Femur (tissue), 1 donor: ENCODE data around the gene SMG6.

Source experiments
- DNase-seq: peaks from one replicate; pipeline ENCODE4 v3.0.0-alpha.2; 2017

SMG6 gene

DNA sequence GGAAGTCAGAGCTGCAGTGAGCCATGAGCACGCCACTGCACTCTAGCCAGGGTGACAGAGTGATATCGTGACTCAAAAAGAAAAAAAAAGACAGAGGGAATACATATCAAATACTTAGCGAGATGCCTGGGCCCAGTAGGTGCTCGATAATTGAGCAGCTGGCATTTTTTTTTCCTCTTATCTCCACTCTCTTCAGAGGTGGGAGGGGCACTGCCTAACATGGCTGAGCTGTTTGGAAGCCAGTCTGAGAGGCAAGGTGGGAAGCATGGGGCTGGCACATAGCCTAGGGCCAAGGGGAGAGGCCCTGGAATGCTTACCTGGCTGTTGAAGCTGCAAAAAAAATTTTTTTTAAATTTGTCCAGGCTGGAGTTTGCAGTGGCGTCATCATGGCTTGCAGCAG, 210.2 kb downstream of the SMG6 start:
- DNase-seq: no peak

DNA sequence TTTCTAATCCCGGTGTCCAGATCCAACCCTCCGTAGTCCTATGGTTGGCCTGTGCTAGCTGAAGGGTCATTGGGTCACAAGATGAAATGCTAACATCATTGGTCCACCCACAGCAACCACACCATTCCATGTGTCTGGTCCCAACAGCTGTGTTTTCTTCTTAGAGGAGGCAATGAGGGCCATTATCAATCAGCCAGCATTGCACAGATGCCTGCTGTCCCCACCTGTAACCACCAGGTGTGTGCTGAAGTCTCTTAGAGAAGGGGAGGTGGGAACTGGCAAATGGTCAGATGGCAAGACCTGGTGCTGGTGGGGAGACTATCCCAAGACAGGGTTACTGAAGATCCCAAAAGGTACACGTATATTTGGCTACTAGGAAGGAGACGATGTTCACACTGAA, 211.3 kb downstream of the SMG6 start:
- DNase-seq: no peak

- peak; percentile 90 for DNase-seq
These were observed 212.6 kb downstream of the SMG6 start for GRCh38 chr17:2090804-2091534.

DNA sequence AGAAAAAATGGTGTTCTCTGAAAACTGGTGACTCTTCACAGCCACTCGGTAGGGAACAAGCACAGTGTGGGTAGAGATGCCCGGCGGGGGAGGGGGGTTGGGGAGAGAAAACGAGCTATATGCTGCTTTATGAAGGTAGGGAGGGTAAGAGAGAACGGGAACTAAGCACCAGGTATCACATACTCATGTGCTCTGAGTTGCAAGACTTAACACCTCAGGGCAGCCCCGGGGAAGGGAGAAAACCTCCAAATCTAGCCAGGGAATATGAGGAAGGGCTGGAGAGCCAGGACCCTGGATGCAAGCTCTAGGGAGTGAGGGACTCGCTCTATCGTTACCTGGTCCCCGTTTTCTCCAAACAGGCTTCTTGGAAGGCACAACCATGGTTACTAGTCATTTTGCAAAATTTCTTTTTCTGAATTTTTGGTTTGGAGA, 213.4 kb downstream of the SMG6 start:
- DNase-seq: no peak

DNA sequence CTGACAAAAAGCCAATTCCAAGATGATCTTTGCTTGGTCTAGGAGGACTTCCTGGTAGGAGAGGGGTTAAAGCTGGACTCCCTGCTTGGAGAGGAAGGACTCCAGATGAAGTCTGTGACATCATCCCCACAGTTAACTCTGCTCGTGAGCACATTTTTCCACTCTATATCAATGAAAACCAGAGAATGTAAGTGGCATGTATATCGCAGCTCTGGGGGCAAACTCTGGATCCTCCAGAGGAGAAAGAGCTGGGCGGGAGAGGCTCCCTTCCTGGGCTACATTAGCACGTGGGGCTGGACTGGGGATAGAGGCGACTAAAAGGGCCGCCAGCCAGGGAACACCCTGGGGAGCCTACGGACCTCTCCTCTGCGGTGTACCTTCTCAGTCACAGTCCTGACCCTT, 214.6 kb downstream of the SMG6 start:
- peak; percentile 64 for DNase-seq

DNA sequence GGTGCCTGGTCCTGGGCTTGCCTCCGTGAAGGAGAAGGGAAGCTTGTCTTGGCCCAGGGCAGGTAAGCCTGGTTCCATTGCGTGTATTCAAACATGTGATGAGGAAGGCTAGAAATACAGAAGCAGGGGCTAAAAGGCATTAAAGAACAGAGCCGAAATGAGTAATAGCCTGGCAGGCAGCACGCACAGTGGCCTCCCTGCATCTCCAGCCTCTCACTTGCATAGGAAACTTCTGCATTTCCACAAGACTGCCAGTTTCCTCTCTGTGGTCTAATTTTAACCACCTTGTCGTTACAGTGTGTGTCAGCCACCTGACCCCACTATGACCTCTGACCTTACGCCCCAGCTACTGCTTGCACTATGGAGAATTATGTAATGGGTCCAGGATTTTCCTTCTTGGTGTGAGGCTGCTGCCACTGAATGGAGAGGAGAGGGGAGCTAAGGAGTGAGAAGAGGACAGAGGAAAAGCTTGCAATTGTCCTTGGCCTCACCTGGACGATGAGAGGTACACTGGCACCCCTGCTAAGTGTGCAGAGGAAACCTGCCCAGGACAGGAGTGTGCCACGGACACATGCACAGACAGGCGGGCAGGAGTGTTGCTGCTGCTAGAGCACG, 215.9 kb downstream of the SMG6 start:
- peak; percentile 79 for DNase-seq

DNA sequence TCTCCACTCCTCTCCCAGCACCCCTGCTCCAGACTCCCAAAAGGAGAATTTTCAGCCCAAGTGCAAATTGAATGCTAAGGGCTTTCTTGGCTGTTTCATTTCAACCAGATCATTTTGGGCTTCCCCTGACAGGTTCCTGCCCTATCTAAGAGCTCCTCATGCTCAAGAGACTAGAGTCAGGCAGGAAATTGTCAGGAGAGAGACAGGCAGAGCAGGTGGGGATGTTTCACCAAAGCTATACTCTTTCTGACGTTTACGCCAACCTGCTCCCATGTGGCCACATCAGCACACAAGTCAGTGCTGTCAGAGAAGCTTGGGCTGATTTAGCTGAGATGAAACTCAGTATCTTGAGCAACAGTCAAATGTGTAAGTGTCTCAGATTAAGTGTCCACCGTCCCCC, 217.3 kb downstream of the SMG6 start:
- no peak for DNase-seq

DNA sequence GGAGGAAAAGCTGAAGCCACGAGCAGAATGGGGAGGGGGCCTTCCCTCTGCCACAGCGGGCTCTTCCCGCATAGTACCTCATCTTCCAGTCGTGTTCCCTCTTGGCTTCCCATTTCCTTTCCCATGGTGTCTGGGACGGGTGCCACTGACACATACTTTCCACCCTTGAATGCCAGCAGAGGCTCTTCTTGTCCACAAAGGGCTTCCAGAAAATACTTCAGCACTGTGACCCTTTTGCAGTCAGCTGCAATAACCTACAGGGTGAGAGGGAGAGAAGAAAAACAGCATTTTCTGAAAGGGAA, 218.0 kb downstream of the SMG6 start:
- DNase-seq: peak; percentile 88

GRCh38 chr17:2084766-2085647, 218.6 kb downstream of the SMG6 start:
- peak; percentile 87 for DNase-seq

DNA sequence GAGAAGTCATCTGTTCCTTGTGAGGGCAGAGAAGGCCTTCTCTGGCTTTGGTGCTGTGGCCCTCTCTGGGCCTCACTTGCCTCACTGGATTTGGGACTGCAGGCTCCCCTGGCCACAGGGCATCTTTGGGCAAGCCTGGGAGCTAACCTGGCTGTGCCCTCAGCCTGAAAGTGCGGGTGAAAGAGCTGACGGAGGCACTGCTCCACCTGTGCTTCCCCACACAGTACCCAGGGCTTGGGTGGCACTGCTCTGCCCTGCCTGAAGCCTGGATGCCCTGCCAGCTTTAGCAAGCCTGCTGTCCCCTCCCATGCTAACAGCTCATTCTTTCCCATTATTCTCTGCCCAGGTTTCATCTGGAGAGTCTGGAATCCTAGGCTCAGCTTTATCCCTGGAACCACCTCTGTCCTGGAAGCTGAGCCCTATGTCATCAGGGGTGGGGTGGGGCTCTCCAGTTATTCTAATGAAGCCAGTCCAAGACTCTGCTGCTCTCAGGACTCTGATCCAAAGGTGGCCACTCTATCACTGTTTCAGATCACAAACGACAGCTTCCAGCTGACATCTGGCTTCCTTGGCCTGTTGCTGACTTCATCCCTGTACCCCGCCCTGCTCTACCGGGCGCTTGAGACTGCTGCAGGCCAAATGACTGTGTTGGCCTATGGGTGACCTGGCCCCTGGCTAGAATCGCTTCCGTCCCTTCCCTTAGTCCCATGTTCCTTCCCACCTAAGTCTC, 219.4 kb downstream of the SMG6 start:
- DNase-seq: peak; percentile 83

GRCh38 chr17:2083613-2084035, 220.0 kb downstream of the SMG6 start:
- no peak for DNase-seq

DNA sequence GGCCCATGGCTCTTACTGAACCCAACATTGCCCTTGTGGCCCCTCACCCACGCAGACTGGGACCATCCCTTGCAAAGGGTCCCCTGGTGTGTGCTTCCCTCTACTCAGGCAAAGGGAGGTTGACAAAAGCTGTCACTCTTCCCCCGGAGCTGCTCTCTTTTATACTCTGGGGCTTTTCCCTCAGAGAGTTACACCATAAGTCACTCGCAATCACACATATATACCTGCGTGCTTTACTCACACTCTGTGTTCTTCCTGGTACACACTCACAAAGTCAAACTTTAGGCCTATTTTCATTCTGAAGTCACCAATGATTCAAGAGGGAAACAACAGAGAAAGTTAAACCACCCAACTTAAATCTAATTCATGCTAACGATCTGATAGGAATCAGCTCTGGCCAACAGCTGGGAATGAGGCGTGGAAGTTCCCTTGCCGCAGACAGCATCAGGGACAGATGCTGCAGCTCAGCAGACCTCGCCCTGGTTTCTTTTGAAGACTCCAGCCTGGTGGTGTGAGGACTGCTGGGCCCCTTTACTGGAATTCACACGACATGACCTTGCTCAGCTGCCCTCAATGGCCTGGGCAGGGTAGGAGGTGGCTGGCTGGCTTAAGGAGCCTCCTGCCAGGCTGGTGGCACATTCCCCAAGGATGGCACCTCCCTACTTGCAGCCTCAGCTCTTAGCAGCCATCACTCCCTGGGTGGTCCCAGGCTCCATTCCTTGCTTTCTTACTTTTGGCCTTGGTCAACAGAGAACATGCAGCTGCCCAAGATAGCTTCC, 221.4 kb downstream of the SMG6 start:
- DNase-seq: no peak

DNA sequence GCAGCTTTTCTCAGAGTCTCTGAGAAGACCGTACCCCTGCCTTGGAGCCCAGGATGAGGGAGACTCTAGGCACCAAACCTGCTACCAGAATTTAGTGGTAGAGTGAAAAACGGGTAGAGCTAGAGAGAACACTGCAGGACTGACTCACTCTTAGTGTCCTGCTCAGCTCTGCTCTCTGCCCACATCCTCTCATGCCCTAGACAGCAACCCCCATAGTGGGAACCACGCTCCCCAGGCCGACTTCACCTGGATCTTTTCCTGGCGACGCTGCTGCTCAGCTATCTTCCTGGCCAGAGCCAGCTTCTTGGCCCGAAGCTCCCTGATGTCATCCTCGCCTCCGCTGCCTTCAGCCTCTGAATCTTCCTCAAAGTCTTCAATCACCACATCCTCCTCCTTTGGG, 222.0 kb downstream of the SMG6 start:
- DNase-seq: no peak

DNA sequence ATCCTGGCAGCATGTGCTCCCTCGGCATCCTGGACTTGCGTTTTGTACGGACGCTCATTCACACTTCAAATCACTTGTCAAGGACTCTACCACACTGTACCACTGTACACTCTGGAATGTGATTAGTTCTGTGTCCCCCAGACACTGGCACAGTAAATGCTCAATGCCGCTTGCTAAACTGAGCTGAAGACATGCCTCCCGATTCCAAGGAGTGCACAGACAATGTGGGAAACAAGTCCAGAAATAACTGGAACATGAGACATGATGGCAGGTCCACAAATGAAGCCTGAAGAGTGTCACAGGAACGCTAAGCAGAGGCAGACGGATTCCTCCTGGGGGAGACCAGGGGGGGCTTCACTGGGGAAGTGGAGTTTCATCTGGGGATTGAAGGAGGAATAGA, 226.5 kb downstream of the SMG6 start:
- no peak for DNase-seq

GRCh38 chr17:2076087-2076984, 227.2 kb downstream of the SMG6 start:
- peak; percentile 62 for DNase-seq

DNA sequence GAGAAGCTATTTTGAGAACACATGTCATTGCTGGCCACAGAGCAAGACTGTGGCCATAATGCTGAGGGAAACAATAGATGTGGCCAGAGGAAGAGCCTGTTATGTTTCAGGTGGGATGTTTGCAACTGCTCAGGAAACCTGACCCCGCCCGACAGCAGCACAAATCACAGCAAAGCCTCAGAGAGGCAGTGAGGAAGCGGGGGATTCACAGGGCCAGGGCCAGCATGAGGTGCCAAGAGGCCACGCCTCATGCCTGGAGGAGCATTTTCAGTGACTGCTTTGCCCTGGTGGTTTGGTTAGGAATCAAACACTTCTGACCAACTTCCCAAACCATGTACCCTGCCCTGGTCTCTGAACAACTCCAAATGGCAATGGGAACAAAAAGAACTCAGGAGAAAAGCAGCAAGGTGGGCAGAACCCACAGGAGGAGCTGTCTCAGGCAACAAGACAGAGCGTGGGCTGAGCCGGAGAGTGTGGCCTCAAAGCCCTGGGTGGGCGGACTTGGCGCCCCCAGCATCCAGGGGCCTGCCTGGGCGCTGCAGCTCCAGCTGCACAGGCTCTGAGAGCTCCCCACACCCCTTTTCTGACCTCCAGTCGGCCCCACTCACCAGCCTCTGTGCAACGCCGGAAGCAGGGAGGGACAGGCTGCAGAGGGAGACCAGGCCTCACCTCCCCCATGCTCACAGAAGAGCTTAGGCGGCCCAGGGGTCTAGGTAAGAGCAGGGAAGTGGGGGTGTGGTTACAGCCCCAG, 228.1 kb downstream of the SMG6 start:
- DNase-seq: peak; percentile 90

GRCh38 chr17:2074919-2075318, 228.7 kb downstream of the SMG6 start:
- no peak for DNase-seq

DNA sequence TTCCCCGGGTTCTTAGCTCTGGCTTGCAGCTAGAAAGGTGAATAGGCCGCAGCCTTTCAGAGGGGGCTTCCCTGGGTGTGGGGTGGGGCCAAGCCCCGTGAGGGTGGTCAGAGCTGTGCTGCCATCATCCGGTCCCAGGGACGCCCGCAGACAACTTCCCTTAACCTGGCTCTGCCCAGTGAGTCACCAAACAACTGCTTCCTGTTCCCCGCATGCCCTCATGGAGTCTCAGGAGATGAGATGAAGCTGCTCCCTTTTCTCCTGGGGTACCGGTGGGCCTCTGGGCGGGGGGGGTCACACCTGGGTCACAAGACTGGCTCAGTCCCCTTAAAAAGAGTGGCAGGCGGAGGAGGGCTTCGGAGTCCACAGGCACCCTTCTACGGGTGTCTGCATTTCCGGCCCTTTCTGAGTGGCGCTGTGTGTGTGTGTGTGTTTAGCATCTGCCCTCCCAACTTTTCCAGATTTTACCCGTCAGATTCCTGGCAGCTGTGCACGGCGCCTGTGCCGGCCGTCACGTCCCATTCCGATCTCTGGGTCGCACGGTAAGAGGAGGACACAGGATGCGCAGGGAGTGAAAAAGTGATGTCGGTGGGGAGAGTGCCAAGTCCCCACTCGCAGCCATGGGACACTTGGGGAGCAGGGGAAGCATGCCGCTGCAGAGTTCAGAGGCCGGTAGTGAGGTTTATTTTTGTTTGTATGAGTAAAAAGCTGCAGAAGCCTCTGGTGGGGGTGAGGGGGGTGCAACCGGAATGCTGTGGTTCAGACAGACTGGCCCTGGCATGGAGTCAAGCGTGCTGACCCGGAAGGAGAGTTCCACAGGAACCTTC, 231.9 kb downstream of the SMG6 start:
- DNase-seq: peak; percentile 56

GRCh38 chr17:2071024-2071385, 232.6 kb downstream of the SMG6 start:
- DNase-seq: no peak
